Measurements from ENCODE around the gene GSC2.

GRCh38 chr22:19196841-19197612 lies 46.9 kb upstream of the GSC2 start:
- TF ChIP-seq ZNF274 (IDR thresholded peaks at IDR 0.05; ENCODE audit: low read depth, low read length) (no peak), YY1 (IDR thresholded peaks at IDR 0.05; ENCODE audit: insufficient read depth, insufficient read length) (no peak), SUZ12 (IDR thresholded peaks at IDR 0.05; ENCODE audit: extremely low read depth, insufficient read depth, insufficient read length) (no peak)

All from NT2/D1 (cell line).